K562 (cell line): ENCODE data around the gene MRPS24. TPM values are rescaled to one million over a fixed set of nuclear protein-coding genes. Genes with fewer than 3 reads are reported as not detected.

Experiments
- ATF3 ChIP-seq, 2 experiments: fragments of 450-650 bp in 1 of 2; sonication (generic) in 1 of 2; formaldehyde crosslinking in 1 of 2; IDR thresholded peaks in 1 of 2; conservative IDR thresholded peaks in 1 of 2; 2 replicates each; pipeline versions ENCODE4 v1.6.1 to v1.8.1; 2016 to 2023; ENCODE audit warnings: mild to moderate bottlenecking in 2 of 2, moderate library complexity in 2 of 2, inconsistent platforms in 1 of 2, missing genetic modification reagents in 1 of 2
- DEAF1 ChIP-seq: fragments of 450-650 bp; formaldehyde crosslinking; IDR thresholded peaks from 2 replicates; pipeline ENCODE4 v1.4.0; 2020; ENCODE audit warnings: mild to moderate bottlenecking, moderate library complexity
- MGA ChIP-seq: fragments of 450-650 bp; IDR thresholded peaks from 2 replicates; pipeline ENCODE4 v1.6.1; 2016; ENCODE audit warnings: mild to moderate bottlenecking, moderate library complexity
- MLLT1 ChIP-seq, 2 experiments: fragments of 450-650 bp; IDR thresholded peaks; 2 replicates each; pipeline ENCODE4 v1.6.1; 2016
- NCOA1 ChIP-seq: fragments of 450-650 bp; IDR thresholded peaks from 2 replicates; pipeline ENCODE4 v1.6.1; 2016; ENCODE audit warnings: low read depth
- TCF15 ChIP-seq: fragments of 250-450 bp; sonication (Bioruptor Pico); IDR thresholded peaks from 2 replicates; pipeline ENCODE4 v1.8.0; 2022; ENCODE audit warnings: moderate library complexity, mild to moderate bottlenecking, inconsistent platforms
- USF1 ChIP-seq: sonication (generic); formaldehyde crosslinking; IDR thresholded peaks from 2 replicates; pipeline ENCODE4 v1.9.0; 2022; ENCODE audit warnings: mild to moderate bottlenecking, missing genetic modification reagents
- USF2 ChIP-seq: sonication (generic); formaldehyde crosslinking; IDR thresholded peaks from 2 replicates; pipeline ENCODE4 v1.5.0; 2020; ENCODE audit warnings: missing genetic modification reagents
- ZNF197 ChIP-seq: fragments of 200-800 bp; sonication (Bioruptor generic); IDR thresholded peaks from 2 replicates; pipeline ENCODE4 v1.6.1; 2016; ENCODE audit warnings: low read depth, missing genetic modification characterization, missing compliant biosample characterization
- polyA plus RNA-seq, 8 experiments: library from polyadenylated mRNA; depleted of rRNA in 4 of 8; stranded (reverse) in 5 of 8; unstranded in 3 of 8; fragments of >200 nt; fragmentation: Nextera tagmentation in 2 of 8; fragmentation: Illumina TruSeq in 1 of 8; extraction: Ambion mirVana in 2 of 8; extraction: Trizol in 1 of 8; gene quantifications; 2 replicates each; pipeline versions ENCODE4 v1.2.1 to v1.2.3, GENCODE V29; 2011 to 2014; ENCODE audit warnings: inconsistent platforms in 1 of 8, missing spikeins in 1 of 8
- total RNA-seq, 7 experiments: library from RNA; depleted of rRNA in 6 of 7; stranded (reverse); fragments of >200 nt in 6 of 7; fragmentation: Illumina TruSeq in 2 of 7; extraction: Trizol in 2 of 7; gene quantifications; 2 replicates each; pipeline versions ENCODE4 v1.2.1 to v1.2.3, GENCODE V29; 2011 to 2021; ENCODE audit warnings: low replicate concordance in 1 of 7

MRPS24 gene
- total and polyA plus RNA-seq, 9 of the 15 experiments (the other 6 are each of a cell fraction or from before 2014, with no cell fraction given): 51.4 to 214 (median 169) TPM

GRCh38 chr7:43869867-43870240, 537 bp upstream of the MRPS24 start (continued):
- TF ChIP-seq MGA (peak; percentile 40; the same call in 1 of the 2 replicates), DEAF1 (CRISPR knock-in tag) (no peak), USF2 (CRISPR knock-in tag) (peak; percentile 62), ZNF197 (CRISPR knock-in tag) (no peak), NCOA1 (no peak), USF1 (CRISPR knock-in tag) (peak; percentile 68), MLLT1 (IDR thresholded peaks at IDR 0.05) (no peak), ATF3 (IDR thresholded peaks at IDR 0.05) (peak; percentile 80), ATF3 (CRISPR knock-in tag; conservative IDR thresholded peaks at IDR 0.05) (no peak), TCF15 (CRISPR knock-in tag) (no peak)
